ENCODE results near the gene PLAC1. TPM values are rescaled to one million over a fixed set of nuclear protein-coding genes. Genes with fewer than 3 reads are reported as not detected.
A peak's percentile ranks its signal among the peaks of the same experiment; 100 is the strongest.

PLAC1 gene
- total and polyA plus RNA-seq, 11 donors, result 0.62 TPM; not detected in 10

- no peak for TF ChIP-seq CTCF (IDR thresholded peaks at IDR 0.05)
- TF ChIP-seq POLR2A (IDR thresholded peaks at IDR 0.05), result no peak
- intact Hi-C loops (cut with DNase I), result no loop called here
- H3K4me1 ChIP-seq, result peaks cover 0 to 9% (median 2%) of the 10 kb centered on the region in 12 donors
- no peaks in the 10 kb centered on the region for H3K36me3 ChIP-seq
- H3K9me3 ChIP-seq, result peaks cover 0 to 6% (median 0%) of the 10 kb centered on the region in 12 donors
- no peak overlapping the region for H3K27ac ChIP-seq
- ATAC-seq (no peak), DNase-seq (no peak)
- H3K27me3 ChIP-seq, result peaks cover 0 to 23% (median 0%) of the 10 kb centered on the region in 9 donors
- 38 to 68% (median 51%) methylated on average over 2 of the region's 2 CpGs for WGBS, 4 donors
- H3K4me3 ChIP-seq, result no peak overlapping the region
These were observed 57.6 kb downstream of the PLAC1 start for GRCh38 chrX:134600714-134601113.

GRCh38 chrX:134599184-134599914, 58.9 kb downstream of the PLAC1 start:
- 69 to 84% (median 76%) methylated on average over 5 of the region's 5 CpGs for WGBS, 4 donors
- Histone ChIP-seq H3K36me3 (no peaks in the 10 kb centered on the region), H3K4me3 (no peak overlapping the region), H3K9me3 (peaks cover 0 to 6% (median 0%) of the 10 kb centered on the region in 12 donors), H3K27me3 (peaks cover 0 to 23% (median 0%) of the 10 kb centered on the region in 9 donors), H3K4me1 (peaks cover 0 to 5% (median 0%) of the 10 kb centered on the region in 12 donors), H3K27ac (no peak overlapping the region)
- no peak for TF ChIP-seq CTCF (IDR thresholded peaks at IDR 0.05)
- TF ChIP-seq POLR2A (IDR thresholded peaks at IDR 0.05), result no peak
- DNase-seq, result peak in 2 of 5 donors; percentile 9 to 22
- intact Hi-C loops (cut with DNase I), result no loop called here
- ATAC-seq, result peak in 1 of 4 donors; percentile 53

GRCh38 chrX:134592303-134592702, 66.0 kb downstream of the PLAC1 start:
- Histone ChIP-seq H3K4me3 (no peak overlapping the region), H3K27me3 (peaks cover 0 to 23% (median 0%) of the 10 kb centered on the region in 9 donors)

More at GRCh38 chrX:134592303-134592702, 66.0 kb downstream of the PLAC1 start:
- TF ChIP-seq CTCF (IDR thresholded peaks at IDR 0.05), result no peak
- no peak for TF ChIP-seq POLR2A (IDR thresholded peaks at IDR 0.05)
- Histone ChIP-seq H3K36me3 (no peaks in the 10 kb centered on the region), H3K4me1 (no peaks in the 10 kb centered on the region), H3K9me3 (no peaks in the 10 kb centered on the region), H3K27ac (no peak overlapping the region)
- intact Hi-C loops (cut with DNase I), result no loop called here
- DNase-seq, result no peak
- no peak for ATAC-seq
